GM19025 (cell line): ENCODE results near the gene INAFM2.
A peak's percentile ranks its signal among the peaks of the same experiment; 100 is the strongest.

Experiments used
- ATAC-seq: cut with Tn5 transposase; IDR thresholded peaks from one replicate; pipeline ENCODE4 v1.9.1; 2021; ENCODE audit warnings: mild to moderate bottlenecking, low read depth, moderate library complexity; ENCODE audit not compliant: unreplicated experiment

INAFM2 gene

GRCh38 chr15:40303576-40303975 lies 19.9 kb upstream of the INAFM2 start:
- ATAC-seq: no peak

GRCh38 chr15:40305281-40305680 lies 18.2 kb upstream of the INAFM2 start:
- no peak for ATAC-seq

GRCh38 chr15:40306371-40306770 lies 17.1 kb upstream of the INAFM2 start:
- no peak for ATAC-seq

GRCh38 chr15:40306908-40307307 lies 16.6 kb upstream of the INAFM2 start:
- no peak for ATAC-seq

GRCh38 chr15:40307421-40308211 lies 15.9 kb upstream of the INAFM2 start, which contains the start of gene PLCB2:
PLCB2 (minus strand) TSS chr15:40307935; CDS start chr15:40307672, 263 bp downstream.
- peak; percentile 53 for ATAC-seq

- ATAC-seq: no peak
Observed at GRCh38 chr15:40309344-40309862, 14.1 kb upstream of the INAFM2 start.

- ATAC-seq: no peak
Observed at GRCh38 chr15:40310001-40310959, 13.2 kb upstream of the INAFM2 start.

GRCh38 chr15:40310993-40311392 lies 12.5 kb upstream of the INAFM2 start:
- no peak for ATAC-seq

GRCh38 chr15:40312370-40313158 lies 10.9 kb upstream of the INAFM2 start:
- no peak for ATAC-seq

GRCh38 chr15:40313531-40314398 lies 9.7 kb upstream of the INAFM2 start:
- no peak for ATAC-seq

- no peak for ATAC-seq
Observed at GRCh38 chr15:40314723-40315276, 8.7 kb upstream of the INAFM2 start.

GRCh38 chr15:40316931-40317330 lies 6.6 kb upstream of the INAFM2 start:
- ATAC-seq: no peak

- no peak for ATAC-seq
Observed at GRCh38 chr15:40317580-40317979, 5.9 kb upstream of the INAFM2 start.

GRCh38 chr15:40320409-40320808 lies 3.1 kb upstream of the INAFM2 start:
- no peak for ATAC-seq

- no peak for ATAC-seq
Observed at GRCh38 chr15:40320931-40321371, 2.5 kb upstream of the INAFM2 start.

GRCh38 chr15:40322531-40323238 lies 807 bp upstream of the INAFM2 start:
- ATAC-seq: no peak

GRCh38 chr15:40323953-40324937 lies 753 bp downstream of the INAFM2 start:
- ATAC-seq: peak; percentile 2
